DMS 273 (cell line): ENCODE data around the gene CLIC4.
"Not testable (repeated sequence)": the region's sequence is repeated elsewhere in the genome, so short reads cannot be mapped to it uniquely, and the experiment has no call there.

ENCODE experiments used
- DNase-seq: peaks from one replicate; lab custom pipeline; 2025; ENCODE audit not compliant: unreplicated experiment; lab: John Stamatoyannopoulos, UW

Gene CLIC4

GRCh38 chr1:24769656-24770651 is 24.7 kb downstream of the CLIC4 start:
- peak; percentile 62 for DNase-seq

DNA sequence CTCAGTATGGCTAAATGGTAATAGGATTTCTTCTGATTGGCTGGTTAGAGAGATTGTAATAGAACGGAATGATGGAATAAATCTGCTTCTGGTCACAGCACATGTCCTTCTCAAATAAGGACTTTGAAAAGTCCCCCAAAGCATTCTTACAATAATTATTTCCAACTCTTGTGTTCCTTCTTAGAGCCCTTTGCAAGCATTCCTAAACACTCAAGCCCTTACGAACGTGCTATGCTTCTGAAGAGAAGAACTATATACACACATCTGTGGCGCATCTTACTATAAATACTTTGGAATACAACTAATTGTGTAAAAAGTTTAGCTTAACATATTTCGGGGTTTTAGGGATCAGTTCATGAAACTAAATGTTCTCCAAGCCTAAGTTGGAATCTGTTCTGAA is 25.6 kb downstream of the CLIC4 start:
- no peak for DNase-seq

- no peak for DNase-seq
Measured at GRCh38 chr1:24771574-24771973, 26.3 kb downstream of the CLIC4 start.

GRCh38 chr1:24773618-24774017 is 28.4 kb downstream of the CLIC4 start:
- no peak for DNase-seq

GRCh38 chr1:24775348-24775747 is 30.1 kb downstream of the CLIC4 start:
- DNase-seq = no peak

GRCh38 chr1:24775916-24776315 is 30.7 kb downstream of the CLIC4 start:
- DNase-seq = no peak

GRCh38 chr1:24776821-24777220 is 31.6 kb downstream of the CLIC4 start:
- no peak for DNase-seq

DNA sequence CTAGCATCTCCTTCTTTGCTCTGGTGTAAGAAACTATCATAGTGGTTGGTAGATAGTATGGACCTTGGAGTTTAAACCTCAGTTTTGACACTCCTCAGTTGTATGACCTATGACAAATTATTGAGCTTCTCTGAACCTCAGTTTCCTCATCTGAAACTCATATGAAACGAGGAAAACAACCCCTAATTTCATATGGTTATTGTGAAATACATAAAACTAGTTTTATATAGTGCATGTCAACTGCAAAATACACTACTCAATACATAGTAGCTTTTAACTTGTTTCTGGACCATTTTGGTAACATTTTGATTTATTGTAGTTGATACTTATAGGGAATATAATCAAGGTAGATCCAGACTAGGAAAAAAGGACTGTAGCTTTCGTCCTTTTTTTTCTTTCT is 32.9 kb downstream of the CLIC4 start:
- DNase-seq = no peak

DNA sequence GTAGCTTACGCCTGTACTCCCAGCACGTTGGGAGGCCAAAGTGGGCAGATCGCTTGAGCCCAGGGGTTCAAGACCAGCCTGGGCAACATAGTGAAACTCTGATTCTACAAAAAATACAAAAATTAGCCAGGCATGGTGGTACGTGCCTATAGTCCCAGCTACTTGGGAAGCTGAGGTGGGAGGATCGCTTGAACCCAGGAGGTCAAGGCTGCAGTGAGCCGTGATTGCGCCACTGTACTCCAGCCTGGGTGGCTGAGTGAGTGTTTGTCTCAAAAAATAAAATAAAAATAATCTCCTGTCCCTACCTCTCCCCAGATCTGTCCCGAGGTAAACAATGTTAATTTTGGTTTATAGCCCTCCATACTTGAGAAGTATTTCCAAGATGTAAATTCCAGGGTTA is 34.0 kb downstream of the CLIC4 start:
- DNase-seq = not testable (repeated sequence)

GRCh38 chr1:24779689-24780464 is 34.6 kb downstream of the CLIC4 start:
- DNase-seq = no peak

DNA sequence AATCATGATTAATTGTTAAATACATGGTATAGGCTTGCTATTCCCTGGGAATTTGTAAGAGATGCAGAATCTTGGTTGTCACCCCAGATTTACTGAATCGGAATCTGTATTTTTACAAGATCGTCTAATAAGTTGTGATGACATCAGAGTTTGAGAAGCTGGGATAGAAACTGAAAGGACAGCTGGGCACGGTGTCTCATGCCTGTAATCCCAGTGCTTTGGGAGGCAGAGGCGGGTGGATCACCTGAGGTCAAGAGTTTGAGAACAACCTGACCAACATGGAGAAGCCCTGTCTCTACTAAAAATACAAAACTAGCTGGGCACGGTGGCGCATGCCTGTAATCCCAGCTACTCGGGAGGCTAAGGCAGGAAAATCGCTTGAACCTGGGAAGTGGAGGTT is 35.4 kb downstream of the CLIC4 start:
- DNase-seq = not testable (repeated sequence)

- DNase-seq = no peak
Measured at GRCh38 chr1:24782689-24783088, 37.4 kb downstream of the CLIC4 start.

DNA sequence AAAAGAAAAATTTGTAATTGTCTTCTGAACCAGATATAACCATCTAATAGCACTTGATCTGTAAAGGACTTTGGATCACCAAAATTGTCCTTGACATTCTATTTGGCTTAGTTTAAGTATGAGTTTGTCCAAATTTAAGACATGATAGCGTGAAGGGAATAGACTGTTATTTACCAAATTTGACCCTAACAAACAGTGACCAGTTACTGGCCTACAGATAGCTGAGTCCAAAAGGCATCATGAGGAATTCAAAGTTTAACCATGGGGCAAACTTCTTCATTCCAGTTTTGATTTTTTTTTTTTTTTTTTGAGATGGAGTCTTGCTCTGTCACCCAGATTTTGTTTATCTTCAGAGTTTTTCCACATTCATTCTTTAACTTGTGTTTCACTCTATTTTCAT is 38.5 kb downstream of the CLIC4 start:
- DNase-seq = no peak

GRCh38 chr1:24786191-24786590 is 40.9 kb downstream of the CLIC4 start:
- no peak for DNase-seq

GRCh38 chr1:24790490-24790889 is 45.2 kb downstream of the CLIC4 start:
- no peak for DNase-seq

DNA sequence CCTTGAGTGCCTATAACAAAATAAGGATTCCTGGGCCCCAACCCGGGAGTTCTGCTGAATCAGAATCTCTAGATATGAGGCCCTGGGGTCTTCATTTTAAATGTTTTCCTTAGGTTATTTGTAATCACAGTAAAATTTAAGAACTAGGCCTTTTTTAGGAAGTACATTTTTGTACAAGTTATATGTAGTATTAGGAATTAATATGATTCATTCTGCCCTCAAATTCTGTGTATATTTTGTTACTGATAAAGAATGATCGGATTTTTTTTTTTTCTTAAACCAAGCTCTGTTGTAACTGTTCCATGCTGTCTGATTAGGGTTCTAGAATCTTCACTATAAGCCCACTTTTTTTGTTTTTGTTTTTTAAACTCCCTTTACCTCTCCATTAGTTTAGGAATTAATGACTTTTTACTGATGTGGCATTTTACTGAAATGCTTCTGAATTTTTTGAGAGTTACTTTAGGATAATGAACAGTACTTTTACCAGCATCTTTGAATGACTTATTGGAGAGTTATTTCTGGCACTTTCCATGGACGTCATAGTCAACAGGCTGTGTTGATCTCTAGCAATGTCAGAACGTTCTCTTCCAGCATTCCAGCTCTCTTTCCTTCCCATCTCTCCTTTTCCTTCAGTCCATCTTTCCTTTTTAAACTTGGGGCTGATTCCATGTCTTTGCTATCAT is 48.3 kb downstream of the CLIC4 start:
- no peak for DNase-seq

GRCh38 chr1:24794130-24794502 is 48.9 kb downstream of the CLIC4 start:
- DNase-seq = not testable (repeated sequence)

DNA sequence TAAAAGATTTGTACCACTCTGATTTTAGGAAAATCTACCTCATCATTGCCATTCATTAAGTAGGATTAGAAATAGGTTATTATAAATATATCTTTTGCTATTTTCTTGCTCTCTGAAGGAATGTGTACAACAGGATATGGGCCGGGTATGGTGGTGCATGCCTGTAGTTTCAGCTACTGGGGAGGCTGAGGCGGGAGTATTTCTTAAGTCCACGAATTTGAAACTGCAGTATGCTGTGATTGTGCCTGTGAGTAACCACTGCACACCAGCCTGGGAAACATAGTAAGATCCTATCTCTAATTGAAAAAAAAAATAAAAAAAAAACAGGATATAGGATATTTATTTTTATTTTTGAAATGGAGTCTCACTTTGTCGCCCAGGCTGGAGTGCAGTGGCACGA is 50.0 kb downstream of the CLIC4 start:
- no peak for DNase-seq

- DNase-seq = no peak
Measured at GRCh38 chr1:24796524-24796923, 51.3 kb downstream of the CLIC4 start.

- not testable (repeated sequence) for DNase-seq
Measured at GRCh38 chr1:24799242-24799641, 54.0 kb downstream of the CLIC4 start.

DNA sequence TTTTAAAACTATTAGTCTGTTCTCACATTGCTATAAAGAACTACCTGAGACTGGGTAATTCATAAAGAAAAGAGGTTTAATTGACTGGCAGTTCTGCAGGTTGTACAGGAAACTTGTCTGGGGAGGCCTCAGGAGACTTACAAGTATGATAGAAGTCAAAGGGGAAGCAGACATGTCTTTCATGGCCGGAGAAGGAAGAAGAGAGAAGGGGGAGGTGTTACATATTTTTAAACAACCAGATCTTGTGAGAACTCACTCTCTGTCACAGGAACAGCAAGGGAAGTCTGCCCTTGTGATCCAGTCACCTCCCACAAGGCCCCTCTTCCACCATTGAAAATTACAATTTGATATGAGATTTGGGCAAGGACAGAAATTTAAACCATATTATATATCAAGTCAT is 55.9 kb downstream of the CLIC4 start:
- no peak for DNase-seq
